Mesothelial cell of epicardium (in vitro differentiated cells): ENCODE data around the gene KDM3A. TPM values are rescaled to one million over a fixed set of nuclear protein-coding genes. Genes with fewer than 3 reads are reported as not detected.

Experiments used
- DNase-seq, 2 experiments: peaks; one replicate each; pipeline ENCODE4 v3.0.0; 2021; ENCODE audit warnings: low spot score in 2 of 2; ENCODE audit not compliant: unreplicated experiment in 2 of 2
- H3K27ac Mint-ChIP-seq: 2 replicates; pipeline ENCODE4 v1.8.0; 2021; ENCODE audit warnings: mixed read lengths
- H3K27me3 Mint-ChIP-seq: 2 replicates; pipeline ENCODE4 v1.8.0; 2021; ENCODE audit warnings: low read depth, mixed read lengths
- H3K36me3 Mint-ChIP-seq: 2 replicates; pipeline ENCODE4 v1.8.0; 2021; ENCODE audit warnings: mixed read lengths
- H3K4me1 Mint-ChIP-seq: 2 replicates; pipeline ENCODE4 v1.8.0; 2021; ENCODE audit warnings: mixed read lengths
- H3K4me3 Mint-ChIP-seq: 2 replicates; pipeline ENCODE4 v1.8.0; 2021; ENCODE audit warnings: mild to moderate bottlenecking, moderate library complexity, mixed read lengths
- H3K9me3 Mint-ChIP-seq: 2 replicates; pipeline ENCODE4 v1.8.0; 2021; ENCODE audit warnings: mixed read lengths
- total RNA-seq: library from RNA; stranded (reverse); gene quantifications from 3 replicates; pipeline ENCODE4 v1.2.1, GENCODE V29; 2021
- TF ChIP-seq, protein P1 (sequence below): fragments of 200-600 bp; sonication (generic); IDR thresholded peaks from one replicate; pipeline ENCODE4 v1.5.0; 2021; ENCODE audit warnings: antibody characterized with exemption; ENCODE audit not compliant: unreplicated experiment

KDM3A gene
- total RNA-seq, 1 donor from 2014 or later, result 113 TPM

DNA sequence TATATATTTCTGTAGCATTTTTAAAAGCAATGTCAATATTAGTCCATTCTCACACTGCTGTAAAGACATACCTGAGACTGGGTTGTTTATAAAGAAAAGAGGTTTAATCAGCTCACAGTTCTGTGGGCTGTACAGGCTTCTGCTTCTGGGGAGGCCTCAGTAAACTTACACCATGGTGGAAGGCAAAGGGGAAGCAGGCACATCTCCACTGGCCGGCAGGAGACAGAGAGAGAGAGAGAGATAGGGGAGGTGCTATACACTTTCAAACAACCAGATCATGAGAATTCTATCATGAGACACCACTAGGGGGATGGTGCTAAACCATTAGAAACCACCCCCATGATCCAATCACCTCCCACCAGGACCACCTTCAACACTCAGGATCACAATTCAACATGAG, 79.0 kb downstream of the KDM3A start:
- H3K4me1 Mint-ChIP-seq, result no peaks in the 10 kb centered on the region
- H3K27me3 Mint-ChIP-seq, result no peaks in the 10 kb centered on the region
- peaks cover 16% of the 10 kb centered on the region for H3K9me3 Mint-ChIP-seq
- no peak overlapping the region for H3K27ac Mint-ChIP-seq
- TF ChIP-seq, protein P1, sequence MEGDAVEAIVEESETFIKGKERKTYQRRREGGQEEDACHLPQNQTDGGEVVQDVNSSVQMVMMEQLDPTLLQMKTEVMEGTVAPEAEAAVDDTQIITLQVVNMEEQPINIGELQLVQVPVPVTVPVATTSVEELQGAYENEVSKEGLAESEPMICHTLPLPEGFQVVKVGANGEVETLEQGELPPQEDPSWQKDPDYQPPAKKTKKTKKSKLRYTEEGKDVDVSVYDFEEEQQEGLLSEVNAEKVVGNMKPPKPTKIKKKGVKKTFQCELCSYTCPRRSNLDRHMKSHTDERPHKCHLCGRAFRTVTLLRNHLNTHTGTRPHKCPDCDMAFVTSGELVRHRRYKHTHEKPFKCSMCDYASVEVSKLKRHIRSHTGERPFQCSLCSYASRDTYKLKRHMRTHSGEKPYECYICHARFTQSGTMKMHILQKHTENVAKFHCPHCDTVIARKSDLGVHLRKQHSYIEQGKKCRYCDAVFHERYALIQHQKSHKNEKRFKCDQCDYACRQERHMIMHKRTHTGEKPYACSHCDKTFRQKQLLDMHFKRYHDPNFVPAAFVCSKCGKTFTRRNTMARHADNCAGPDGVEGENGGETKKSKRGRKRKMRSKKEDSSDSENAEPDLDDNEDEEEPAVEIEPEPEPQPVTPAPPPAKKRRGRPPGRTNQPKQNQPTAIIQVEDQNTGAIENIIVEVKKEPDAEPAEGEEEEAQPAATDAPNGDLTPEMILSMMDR, result no peak
- peaks cover 4% of the 10 kb centered on the region for H3K36me3 Mint-ChIP-seq
- H3K4me3 Mint-ChIP-seq, result no peak overlapping the region
- no peak for DNase-seq

DNA sequence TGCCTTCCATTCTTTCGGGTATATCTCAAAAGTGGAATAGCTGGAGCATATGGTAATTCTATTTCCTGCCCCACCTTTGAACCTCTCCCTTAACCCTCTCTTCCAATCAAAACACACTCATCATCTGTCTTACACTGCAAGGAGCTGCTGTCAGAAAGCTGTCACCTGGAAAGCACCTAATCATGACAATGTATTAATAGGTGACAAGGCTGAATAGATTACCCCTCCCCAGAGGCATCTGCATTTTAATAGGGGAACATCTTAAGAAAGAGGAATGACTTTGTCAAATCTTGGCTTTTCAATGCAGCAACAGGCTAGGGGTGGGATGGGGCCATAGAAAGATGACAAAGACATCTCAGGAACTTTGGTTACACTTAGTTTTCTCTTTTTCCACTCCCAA, 80.8 kb downstream of the KDM3A start:
- no peaks in the 10 kb centered on the region for H3K4me1 Mint-ChIP-seq
- no peaks in the 10 kb centered on the region for H3K27me3 Mint-ChIP-seq
- DNase-seq, result no peak
- H3K4me3 Mint-ChIP-seq, result no peak overlapping the region
- TF ChIP-seq, protein P1, result no peak
- H3K36me3 Mint-ChIP-seq, result peaks cover 8% of the 10 kb centered on the region
- H3K27ac Mint-ChIP-seq, result no peak overlapping the region
- H3K9me3 Mint-ChIP-seq, result peaks cover 6% of the 10 kb centered on the region

DNA sequence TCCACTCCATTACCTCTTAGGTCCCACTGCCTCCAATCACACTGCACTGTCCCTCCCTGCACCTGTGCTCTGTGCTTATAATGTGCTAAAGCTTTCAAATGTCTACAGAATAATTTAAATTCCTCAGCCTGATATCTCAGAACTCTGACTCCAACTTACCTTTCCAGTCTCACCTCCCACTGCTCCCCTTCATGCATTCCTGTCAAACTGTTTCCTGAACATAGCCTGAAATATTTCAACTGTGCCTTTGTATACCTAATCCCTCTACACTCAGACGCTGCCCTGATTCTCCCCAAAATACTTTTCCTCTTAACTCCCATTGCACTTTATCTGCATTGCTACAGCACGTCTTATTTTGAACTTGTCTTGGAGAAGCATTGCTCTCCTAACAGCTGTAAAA, 81.5 kb downstream of the KDM3A start:
- no peak overlapping the region for H3K4me3 Mint-ChIP-seq
- peaks cover 11% of the 10 kb centered on the region for H3K36me3 Mint-ChIP-seq
- no peaks in the 10 kb centered on the region for H3K4me1 Mint-ChIP-seq
- peaks cover 6% of the 10 kb centered on the region for H3K9me3 Mint-ChIP-seq
- H3K27me3 Mint-ChIP-seq, result no peaks in the 10 kb centered on the region
- TF ChIP-seq, protein P1, result no peak
- no peak overlapping the region for H3K27ac Mint-ChIP-seq
- no peak for DNase-seq

DNA sequence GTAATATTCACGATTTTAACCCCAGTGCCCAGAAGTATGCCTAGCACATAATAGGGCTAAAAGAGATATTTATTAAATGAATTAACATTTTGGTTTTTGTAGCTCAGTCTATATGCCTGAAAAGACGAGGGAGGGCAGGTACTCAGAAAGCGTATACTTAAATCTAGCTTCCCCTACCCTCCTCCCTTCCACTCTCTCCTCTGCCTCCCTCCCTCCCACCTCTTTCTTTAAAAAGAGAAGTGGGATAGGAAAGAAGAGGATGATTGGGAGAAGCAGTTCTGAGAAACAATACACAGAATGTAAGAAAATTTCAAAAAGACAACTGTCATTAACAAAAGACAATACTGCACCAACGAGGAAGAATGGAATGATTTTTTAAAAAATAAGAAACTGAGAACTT, 82.3 kb downstream of the KDM3A start:
- no peak for DNase-seq
- H3K27me3 Mint-ChIP-seq, result no peaks in the 10 kb centered on the region
- H3K36me3 Mint-ChIP-seq, result peaks cover 11% of the 10 kb centered on the region
- no peak overlapping the region for H3K4me3 Mint-ChIP-seq
- peaks cover 6% of the 10 kb centered on the region for H3K9me3 Mint-ChIP-seq
- TF ChIP-seq, protein P1, result no peak
- H3K27ac Mint-ChIP-seq, result no peak overlapping the region
- H3K4me1 Mint-ChIP-seq, result no peaks in the 10 kb centered on the region

DNA sequence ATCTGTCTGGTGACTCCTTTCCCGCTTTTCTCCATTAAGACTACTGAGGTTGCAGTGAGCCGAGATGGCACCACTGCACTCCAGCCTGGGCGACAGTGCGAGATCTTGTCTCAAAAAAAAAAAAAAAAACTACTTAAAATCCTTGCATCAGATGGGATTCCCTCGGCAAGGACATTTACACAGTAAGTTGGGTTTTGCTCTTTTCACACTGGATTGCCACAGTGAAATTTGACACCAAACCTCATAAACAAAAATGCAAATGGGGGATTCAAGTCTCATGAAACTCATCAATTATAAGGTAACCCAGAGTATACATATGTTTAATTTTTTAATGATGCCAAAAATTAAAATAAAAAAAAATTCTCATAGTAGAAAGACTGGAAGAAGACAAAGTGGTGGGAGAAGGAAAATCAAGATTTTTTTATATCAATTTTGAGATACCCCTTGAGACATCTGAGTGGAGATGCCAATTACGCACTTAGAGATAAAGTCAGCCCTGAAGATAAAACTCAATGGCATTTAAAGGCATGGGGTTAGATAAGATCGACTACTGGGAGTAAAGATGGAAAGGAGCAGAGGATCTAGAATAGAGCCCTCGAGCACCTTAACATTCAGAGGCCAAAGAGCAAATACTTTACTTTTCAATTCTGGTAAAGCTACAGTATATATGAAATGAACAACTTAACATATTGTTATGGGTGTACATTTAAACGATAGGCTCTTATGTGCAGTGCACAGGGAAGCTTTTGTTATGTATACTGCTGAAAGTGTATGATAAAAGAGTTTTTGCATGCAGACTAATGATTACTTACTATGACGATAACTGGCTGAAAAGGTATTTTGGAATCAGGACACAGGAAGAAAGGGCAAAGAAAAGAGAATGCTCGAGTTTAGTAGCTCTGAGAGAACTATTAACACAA, 84.5 kb downstream of the KDM3A start:
- Mint-ChIP-seq H3K9me3 (no peaks in the 10 kb centered on the region), H3K4me3 (no peak overlapping the region), H3K27me3 (no peaks in the 10 kb centered on the region), H3K27ac (no peak overlapping the region), H3K36me3 (peaks cover 14% of the 10 kb centered on the region), H3K4me1 (no peaks in the 10 kb centered on the region)
- no peak for DNase-seq
- TF ChIP-seq, protein P1, result no peak
